H9 (cell line): ENCODE results near the gene OAF. TPM values are rescaled to one million over a fixed set of nuclear protein-coding genes. Genes with fewer than 3 reads are reported as not detected.

Experiments
- DNase-seq: peaks from one replicate; pipeline ENCODE4 v3.0.0-alpha.2; 2017
- H2AFZ ChIP-seq: one replicate; pipeline ENCODE4 v1.6.1; 2013; ENCODE audit warnings: mild to moderate bottlenecking, low read length, control low read depth, moderate library complexity
- H2AK5ac ChIP-seq: 2 replicates; pipeline ENCODE4 v1.6.1; 2013; ENCODE audit warnings: low read length, control low read depth, mixed read lengths; ENCODE audit not compliant: insufficient read length
- H2BK120ac ChIP-seq: one replicate; pipeline ENCODE4 v1.6.1; 2013; ENCODE audit warnings: low read depth, mild to moderate bottlenecking, low read length, control low read depth, inconsistent platforms; ENCODE audit not compliant: poor library complexity, severe bottlenecking
- H2BK12ac ChIP-seq: 2 replicates; pipeline ENCODE4 v1.6.1; 2013; ENCODE audit warnings: low read length, control low read depth, mixed read lengths, low read depth; ENCODE audit not compliant: insufficient read length
- H2BK15ac ChIP-seq: 2 replicates; pipeline ENCODE4 v1.6.1; 2013; ENCODE audit warnings: low read depth, low read length, control low read depth
- H2BK20ac ChIP-seq: one replicate; pipeline ENCODE4 v1.6.1; 2013; ENCODE audit warnings: low read depth, mild to moderate bottlenecking, low read length, control low read depth, inconsistent platforms; ENCODE audit not compliant: poor library complexity, severe bottlenecking
- H2BK5ac ChIP-seq: 2 replicates; pipeline ENCODE4 v1.6.1; 2013; ENCODE audit warnings: low read length, control low read depth, mixed read lengths; ENCODE audit not compliant: insufficient read length
- H3K14ac ChIP-seq: 2 replicates; pipeline ENCODE4 v1.6.1; 2013; ENCODE audit warnings: low read length, control low read depth; ENCODE audit not compliant: insufficient read depth
- H3K18ac ChIP-seq: 2 replicates; pipeline ENCODE4 v1.6.1; 2013; ENCODE audit warnings: low read depth, mild to moderate bottlenecking, mixed read lengths, low read length, control low read depth; ENCODE audit not compliant: insufficient read length
- H3K23ac ChIP-seq: 2 replicates; pipeline ENCODE4 v1.6.1; 2013; ENCODE audit warnings: low read length, control low read depth, mixed read lengths, low read depth; ENCODE audit not compliant: insufficient read length
- H3K23me2 ChIP-seq: 2 replicates; pipeline ENCODE4 v1.6.1; 2013; ENCODE audit warnings: low read depth, mild to moderate bottlenecking, mixed read lengths, low read length, control low read depth; ENCODE audit not compliant: insufficient read length, poor library complexity, severe bottlenecking
- H3K27ac ChIP-seq: 2 replicates; pipeline ENCODE4 v1.5.1; 2013; ENCODE audit warnings: low read length, control low read depth, mixed read lengths, low read depth; ENCODE audit not compliant: insufficient read length
- H3K27me3 ChIP-seq: 2 replicates; pipeline ENCODE4 v1.6.1; 2013; ENCODE audit warnings: low read length, control low read depth, inconsistent platforms; ENCODE audit not compliant: insufficient read depth
- H3K4ac ChIP-seq: 2 replicates; pipeline ENCODE4 v1.6.1; 2013; ENCODE audit warnings: low read depth, mild to moderate bottlenecking, control low read depth, inconsistent platforms, low read length, moderate library complexity
- H3K4me1 ChIP-seq: 2 replicates; pipeline ENCODE4 v1.6.1; 2013; ENCODE audit warnings: low read length, control low read depth, inconsistent platforms; ENCODE audit not compliant: insufficient read depth
- H3K4me2 ChIP-seq: 2 replicates; pipeline ENCODE4 v1.6.1; 2013; ENCODE audit warnings: low read length, control low read depth, mixed read lengths; ENCODE audit not compliant: insufficient read length, insufficient read depth
- H3K56ac ChIP-seq: 2 replicates; pipeline ENCODE4 v1.6.1; 2013; ENCODE audit warnings: low read depth, mild to moderate bottlenecking, mixed read lengths, low read length, control low read depth; ENCODE audit not compliant: insufficient read length
- H3K79me1 ChIP-seq: 2 replicates; pipeline ENCODE4 v1.6.1; 2013; ENCODE audit warnings: low read depth, mild to moderate bottlenecking, moderate library complexity, low read length, control low read depth, inconsistent platforms; ENCODE audit not compliant: insufficient read depth, poor library complexity, severe bottlenecking
- H3K79me2 ChIP-seq: 2 replicates; pipeline ENCODE4 v1.6.1; 2013; ENCODE audit warnings: low read length, control low read depth, inconsistent platforms; ENCODE audit not compliant: insufficient read depth
- H3K9ac ChIP-seq: 2 replicates; pipeline ENCODE4 v1.6.1; 2013; ENCODE audit warnings: low read length, control low read depth, mixed read lengths; ENCODE audit not compliant: insufficient read length; ENCODE audit errors: extremely low read depth
- H3K9me3 ChIP-seq: one replicate; pipeline ENCODE4 v1.6.1; 2013; ENCODE audit warnings: low read depth, low read length, inconsistent platforms; ENCODE audit not compliant: control insufficient read depth
- H3T11ph ChIP-seq: one replicate; pipeline ENCODE4 v1.6.1; 2013; ENCODE audit warnings: mild to moderate bottlenecking, low read length, control low read depth, inconsistent platforms
- H4K20me1 ChIP-seq: one replicate; pipeline ENCODE4 v1.6.1; 2013; ENCODE audit not compliant: control insufficient read depth, insufficient read length, insufficient read depth
- H4K5ac ChIP-seq: 2 replicates; pipeline ENCODE4 v1.6.1; 2013; ENCODE audit warnings: low read depth, mild to moderate bottlenecking, mixed read lengths, low read length, control low read depth; ENCODE audit not compliant: insufficient read length
- H4K8ac ChIP-seq: replicated peaks from 2 replicates; pipeline ENCODE4 v1.6.1; 2013; ENCODE audit warnings: low read length, control low read depth, mixed read lengths, low read depth; ENCODE audit not compliant: insufficient read length
- H4K91ac ChIP-seq: 2 replicates; pipeline ENCODE4 v1.6.1; 2013; ENCODE audit warnings: low read depth, mild to moderate bottlenecking, moderate library complexity, mixed read lengths, low read length, control low read depth; ENCODE audit not compliant: insufficient read length
- H3K27ac Mint-ChIP-seq, 3 experiments: 2 replicates in 2 of 3; 3 replicates in 1 of 3; pipeline ENCODE4 v1.8.0; 2020 to 2021; ENCODE audit warnings: mixed read lengths in 3 of 3, mild to moderate bottlenecking in 1 of 3, moderate library complexity in 1 of 3
- H3K27me3 Mint-ChIP-seq: 2 replicates; pipeline ENCODE4 v1.8.0; 2021; ENCODE audit warnings: low read depth, mild to moderate bottlenecking, moderate library complexity, mixed read lengths
- H3K36me3 Mint-ChIP-seq, 3 experiments: 2 replicates in 2 of 3; 3 replicates in 1 of 3; pipeline ENCODE4 v1.8.0; 2020 to 2021; ENCODE audit warnings: low read depth in 3 of 3, mixed read lengths in 3 of 3; ENCODE audit not compliant: insufficient read depth in 1 of 3
- H3K4me1 Mint-ChIP-seq, 2 experiments: 2 replicates each; pipeline ENCODE4 v1.8.0; 2020; ENCODE audit warnings: mixed read lengths in 2 of 2
- H3K4me3 Mint-ChIP-seq, 2 experiments: 2 replicates in 1 of 2; 3 replicates in 1 of 2; pipeline ENCODE4 v1.8.0; 2020 to 2021; ENCODE audit warnings: mild to moderate bottlenecking in 2 of 2, mixed read lengths in 2 of 2, moderate library complexity in 1 of 2
- H3K9me3 Mint-ChIP-seq, 2 experiments: 2 replicates in 1 of 2; 3 replicates in 1 of 2; pipeline ENCODE4 v1.8.0; 2020; ENCODE audit warnings: mild to moderate bottlenecking in 2 of 2, mixed read lengths in 2 of 2, moderate library complexity in 1 of 2
- CTCF ChIP-seq: fragments of 200-600 bp; sonication (generic); conservative IDR thresholded peaks from 3 replicates; pipeline ENCODE4 v1.8.0; 2021; ENCODE audit warnings: antibody characterized with exemption, mild to moderate bottlenecking
- WGBS: extraction: QIAGEN DNeasy Blood & Tissue Kit; methylation state at CpG from one replicate; pipeline ENCODE4 v1.1.7; 2013; ENCODE audit warnings: missing lambda C conversion rate, low lambda C conversion rate, mixed read lengths; ENCODE audit not compliant: insufficient read length; ENCODE audit errors: extremely low coverage; 5-methylcytosine and 5-hydroxymethylcytosine counted together
- total RNA-seq: library from RNA; stranded (reverse); gene quantifications from 2 replicates; pipeline ENCODE4 v1.2.1, GENCODE V29; 2021

Gene OAF
- total RNA-seq, 1 experiment from 2014 or later, result 1.1 TPM

DNA sequence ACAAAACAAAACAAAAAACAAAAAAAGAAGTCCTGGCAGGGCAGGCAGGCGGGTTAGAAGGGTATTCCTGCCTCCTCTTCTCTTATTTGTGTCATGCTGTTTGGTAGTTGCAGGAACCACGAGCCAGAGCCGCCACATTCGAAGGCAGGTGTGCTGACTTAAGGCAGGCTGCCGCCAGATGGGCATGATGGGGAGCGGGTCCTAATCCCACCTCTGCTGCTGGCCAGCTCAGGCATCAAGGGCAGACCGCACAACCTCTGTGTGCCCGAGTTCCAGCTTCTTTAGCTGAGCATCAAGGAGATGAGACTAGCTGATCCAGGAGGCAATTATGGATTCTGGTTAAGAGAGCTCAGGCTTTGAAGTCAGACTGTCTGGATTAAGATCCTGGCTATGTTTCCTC, 12.1 kb downstream of the OAF start:
- no peak overlapping the region for H3K4me2 ChIP-seq
- peaks cover 22 to 37% of the 10 kb centered on the region in 2 experiments for H3K4me1 Mint-ChIP-seq
- H3K79me1 ChIP-seq, result no peaks in the 10 kb centered on the region
- no peak overlapping the region for H2BK15ac ChIP-seq
- H2BK12ac ChIP-seq, result no peak overlapping the region
- no peak overlapping the region for H3K18ac ChIP-seq
- H3K27me3 ChIP-seq, result peaks cover 2% of the 10 kb centered on the region; the same call in 1 of the 2 replicates
- H3K4me3 Mint-ChIP-seq, result no peak overlapping the region
- H3K9me3 Mint-ChIP-seq, result no peaks in the 10 kb centered on the region
- no peak for DNase-seq
- no peak for TF ChIP-seq CTCF
- H3K9me3 ChIP-seq, result no peaks in the 10 kb centered on the region
- H3K36me3 Mint-ChIP-seq, result no peaks in the 10 kb centered on the region
- no peak overlapping the region for H2AK5ac ChIP-seq
- no peak overlapping the region for H2BK5ac ChIP-seq
- H3K27ac ChIP-seq, result no peak overlapping the region
- no peak overlapping the region for H2BK20ac ChIP-seq
- no peak overlapping the region for H3K14ac ChIP-seq
- no peak overlapping the region for H3K23ac ChIP-seq
- H3K79me2 ChIP-seq, result no peaks in the 10 kb centered on the region
- no peak overlapping the region for H3K27ac Mint-ChIP-seq
- no peak overlapping the region for H3K9ac ChIP-seq
- H3K56ac ChIP-seq, result no peak overlapping the region
- no peak overlapping the region for H4K91ac ChIP-seq
- no peaks in the 10 kb centered on the region; the same call in 1 of the 2 replicates for H3K4me1 ChIP-seq
- no peak overlapping the region for H4K8ac ChIP-seq
- H2BK120ac ChIP-seq, result no peak overlapping the region
- H3K23me2 ChIP-seq, result no peaks in the 10 kb centered on the region
- H3T11ph ChIP-seq, result no peak overlapping the region
- H2AFZ ChIP-seq, result no peak overlapping the region
- peaks cover 90% of the 10 kb centered on the region for H3K27me3 Mint-ChIP-seq
- H4K20me1 ChIP-seq, result no peaks in the 10 kb centered on the region
- H3K4ac ChIP-seq, result no peak overlapping the region
- no peak overlapping the region for H4K5ac ChIP-seq
- WGBS, result no CpG with 5 or more reads among the region's 8 CpGs
